ENCODE results near the gene EMX1.

The EMX1 gene

DNA sequence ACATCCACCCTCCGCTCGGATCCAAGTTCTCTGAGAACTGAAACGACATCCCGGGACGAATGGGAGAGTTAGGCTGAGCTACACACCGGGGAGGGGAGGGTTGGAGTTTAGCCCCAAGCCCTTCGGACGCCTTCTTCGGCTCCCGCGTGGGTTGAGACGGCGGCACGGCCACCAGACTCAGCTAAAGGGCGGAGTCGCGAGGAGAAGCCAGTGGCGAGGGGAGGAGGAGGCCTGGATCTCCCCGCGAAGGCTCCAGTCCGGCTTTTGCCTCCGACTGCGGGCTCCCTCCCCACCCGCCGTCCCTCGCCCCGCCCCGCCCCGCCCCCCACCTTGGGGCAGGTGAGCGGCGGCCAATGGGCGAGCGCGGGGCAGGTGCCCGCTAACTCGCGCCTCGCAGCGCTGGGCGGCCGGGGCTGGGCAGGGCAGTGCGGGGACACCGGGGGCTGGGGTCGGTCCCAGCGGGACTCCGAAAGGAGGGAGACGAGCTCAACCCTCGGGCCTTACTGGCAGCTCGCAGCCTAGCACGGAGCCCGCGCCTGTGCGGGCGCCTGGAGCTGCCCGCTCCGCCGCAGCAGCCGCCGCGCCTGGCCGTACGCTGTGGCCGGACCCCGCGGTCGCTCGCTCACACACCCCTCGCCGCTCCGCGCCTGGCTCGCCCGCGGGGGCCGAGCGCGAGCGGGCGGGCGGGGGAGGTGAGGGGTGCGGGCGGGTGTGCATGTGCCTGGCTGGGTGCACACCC, at the start of gene EMX1:
Gene EMX1, plus strand, starts transcription at position 382 of the 739 bp plus-strand sequence. Its CDS starts 334 bp downstream, at position 716.
- DNase-seq, result peak; percentile 95

DNA sequence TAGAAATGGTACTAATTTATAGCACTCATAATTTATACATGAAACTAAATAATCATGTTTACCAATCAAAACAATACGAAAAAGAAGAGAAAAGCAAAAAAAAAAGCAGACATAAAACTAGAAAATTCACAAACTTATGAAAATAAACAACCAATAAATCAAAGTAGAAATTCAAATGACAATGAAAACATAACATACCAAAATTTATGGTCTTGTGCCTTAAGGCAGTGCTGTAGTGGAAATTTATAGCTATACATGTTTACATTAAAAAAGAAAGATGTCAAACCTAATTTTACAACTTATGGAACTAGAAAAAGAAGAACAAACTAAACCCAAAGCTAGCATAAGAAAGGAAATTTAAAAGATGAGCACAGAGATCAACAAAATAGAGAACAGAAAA, 46.3 kb upstream of the EMX1 start:
- no peak for DNase-seq

DNA sequence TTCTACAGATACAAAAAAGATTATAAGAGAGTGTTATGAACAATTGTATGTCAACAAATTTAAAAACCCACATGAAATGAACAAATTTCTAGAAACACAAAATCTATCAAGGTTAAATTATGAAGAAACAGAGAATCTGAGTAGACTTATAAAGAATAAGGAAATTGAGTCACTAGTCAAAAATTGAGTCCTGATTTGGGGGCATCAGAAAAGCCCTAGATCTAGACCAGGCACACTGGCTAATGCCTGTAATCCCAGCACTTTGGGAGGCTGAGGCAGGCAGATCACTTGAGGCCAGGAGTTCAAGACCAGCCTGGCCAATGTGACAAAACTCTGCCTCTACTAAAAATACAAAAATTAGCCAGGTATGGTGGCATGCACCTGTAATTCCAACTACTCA, 45.4 kb upstream of the EMX1 start:
- no peak for DNase-seq

DNA sequence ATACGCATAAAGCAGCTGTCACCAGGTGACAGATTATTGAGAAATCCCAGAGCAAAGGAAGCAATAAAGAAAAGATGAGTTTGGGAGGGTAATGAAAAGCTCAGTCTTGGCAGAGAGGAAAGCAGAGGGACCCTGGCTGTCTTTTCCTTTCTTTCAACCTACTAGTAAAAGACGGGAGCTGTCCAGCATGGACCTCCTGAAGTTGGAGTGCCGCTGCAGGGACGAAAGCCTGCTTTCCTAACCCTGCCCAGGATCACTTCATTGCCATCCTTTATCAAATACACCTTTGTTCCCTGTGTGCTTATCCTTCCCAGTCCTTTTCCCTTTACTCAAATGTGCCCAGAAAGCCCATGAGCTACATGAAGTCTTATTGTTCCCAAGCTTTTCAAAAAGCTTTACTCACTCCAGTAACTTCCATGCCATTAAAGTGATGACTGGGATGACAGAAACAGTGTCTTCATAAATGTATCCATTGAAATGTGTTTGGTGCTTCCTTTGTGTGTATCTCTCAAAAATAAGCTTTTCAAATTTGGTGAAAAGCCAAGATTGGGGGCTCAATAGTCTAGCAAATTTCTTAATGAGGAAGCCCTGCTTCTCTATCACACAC, 33.9 kb upstream of the EMX1 start:
- DNase-seq, result peak; percentile 13

DNA sequence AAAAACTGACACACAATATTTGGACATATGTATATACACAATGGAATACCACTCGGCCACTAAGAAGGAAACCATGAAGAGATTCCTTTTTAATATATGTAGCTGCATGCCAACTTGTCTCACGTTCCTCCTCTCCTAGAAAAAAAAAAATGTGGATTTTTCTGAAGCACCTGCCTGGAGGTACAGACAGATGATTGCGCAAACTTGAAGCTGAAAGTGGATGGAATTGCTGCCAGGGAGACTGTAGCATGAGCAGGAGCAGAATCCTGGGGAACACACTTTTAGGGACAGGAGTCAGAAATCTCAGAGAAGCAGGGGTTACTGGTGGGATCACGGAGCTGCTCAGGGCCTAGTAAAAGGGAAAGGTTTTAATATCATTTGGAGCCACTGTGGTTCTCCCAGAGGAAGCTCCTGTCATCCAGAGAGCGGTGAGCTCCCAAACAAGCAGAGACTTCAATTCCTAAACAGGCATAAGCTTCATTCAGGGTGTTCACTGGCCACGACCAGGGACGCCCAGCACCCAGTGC, 30.8 kb upstream of the EMX1 start:
- DNase-seq, result peak; percentile 66

DNA sequence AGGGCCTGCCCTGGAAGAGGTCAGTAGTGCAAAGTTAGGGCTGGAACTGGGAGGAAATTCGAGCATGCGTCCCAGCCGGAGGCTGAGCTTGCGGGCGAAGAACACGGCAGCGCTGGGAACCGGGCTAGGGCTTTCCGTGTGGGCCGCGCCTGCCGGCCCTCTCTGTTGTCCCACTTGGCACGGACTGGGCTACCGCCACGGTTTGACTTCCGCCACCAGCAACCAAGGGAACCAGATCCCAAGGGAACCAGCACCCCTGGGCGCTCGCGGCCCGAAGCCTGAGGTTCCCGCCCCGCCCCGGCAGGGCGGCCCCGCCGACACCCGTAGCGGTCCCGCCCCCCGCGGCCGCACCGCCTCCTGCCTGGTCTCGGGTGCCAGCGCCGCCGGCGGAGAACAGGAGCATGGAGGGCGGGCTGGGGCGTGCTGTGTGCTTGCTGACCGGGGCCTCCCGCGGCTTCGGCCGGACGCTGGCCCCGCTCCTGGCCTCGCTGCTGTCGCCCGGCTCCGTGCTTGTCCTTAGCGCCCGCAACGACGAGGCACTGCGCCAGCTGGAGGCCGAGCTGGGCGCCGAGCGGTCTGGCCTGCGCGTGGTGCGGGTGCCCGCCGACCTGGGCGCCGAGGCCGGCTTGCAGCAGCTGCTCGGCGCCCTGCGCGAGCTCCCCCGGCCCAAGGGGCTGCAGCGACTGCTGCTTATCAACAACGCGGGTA, 30.1 kb upstream of the EMX1 start, which contains the start of gene SPR:
Gene SPR, plus strand, starts transcription at position 377 of the 708 bp plus-strand sequence. Its CDS starts 25 bp downstream, at position 402.
- DNase-seq, result peak; percentile 94

DNA sequence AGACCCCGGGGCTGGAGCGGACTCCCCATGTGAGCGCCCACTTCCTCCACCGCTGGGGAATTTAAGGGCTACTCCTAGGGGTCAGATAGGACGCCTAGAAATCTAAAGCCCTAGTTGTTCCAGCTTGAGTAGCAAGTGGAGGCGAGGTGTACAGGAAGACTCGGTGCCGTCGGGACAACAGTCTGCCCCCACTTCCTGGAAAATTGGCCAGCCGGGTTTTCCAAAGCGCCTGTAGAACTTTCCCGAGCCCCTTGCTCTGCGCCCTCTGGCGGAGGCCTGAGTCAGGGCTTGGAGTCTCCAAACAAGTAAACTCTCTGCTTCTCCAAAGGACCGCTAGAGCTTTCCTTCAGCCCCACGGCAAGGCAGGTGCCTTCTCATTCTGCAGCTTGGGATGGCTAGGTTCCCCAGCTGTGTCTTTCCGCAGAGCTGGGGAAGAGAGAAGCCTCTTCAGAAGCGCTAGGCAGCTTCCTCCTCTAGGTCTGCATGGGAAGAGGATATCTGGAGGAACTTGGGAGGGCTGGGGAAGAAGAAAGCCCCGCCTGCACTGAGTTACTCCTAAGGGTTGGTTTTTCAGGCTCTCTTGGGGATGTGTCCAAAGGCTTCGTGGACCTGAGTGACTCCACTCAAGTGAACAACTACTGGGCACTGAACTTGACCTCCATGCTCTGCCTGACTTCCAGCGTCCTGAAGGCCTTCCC, 29.4 kb upstream of the EMX1 start:
- DNase-seq, result peak; percentile 95

DNA sequence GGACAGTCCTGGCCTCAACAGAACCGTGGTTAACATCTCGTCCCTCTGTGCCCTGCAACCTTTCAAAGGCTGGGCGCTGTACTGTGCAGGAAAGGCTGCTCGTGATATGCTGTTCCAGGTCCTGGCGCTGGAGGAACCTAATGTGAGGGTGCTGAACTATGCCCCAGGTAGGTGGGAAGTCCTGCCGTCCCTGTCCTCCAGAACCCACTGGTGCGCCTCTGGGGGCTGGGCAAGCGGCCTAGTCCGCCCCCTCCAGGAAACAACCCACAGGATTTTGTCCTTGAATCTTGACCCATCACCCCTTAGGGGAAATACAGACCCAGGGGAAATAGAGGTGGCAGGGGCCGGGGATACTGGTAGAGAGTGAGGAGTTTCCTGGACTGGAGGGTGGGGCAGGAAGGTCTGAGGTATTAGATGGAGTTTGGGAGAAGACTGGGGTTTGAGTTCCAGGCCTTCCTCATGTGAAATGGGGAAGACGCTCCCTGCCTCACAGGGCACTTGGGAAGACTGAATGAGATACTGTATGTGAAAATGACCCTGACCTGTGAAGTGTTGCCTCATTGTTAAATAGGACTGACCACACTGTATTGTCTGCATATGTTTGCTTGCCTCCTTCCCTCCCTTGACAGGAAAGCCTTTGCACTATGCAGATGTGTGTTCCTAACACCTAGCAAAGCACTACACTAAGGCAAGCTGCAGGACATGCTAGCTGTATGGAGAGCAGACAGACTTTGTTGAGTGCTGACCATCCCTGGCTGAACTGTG, 28.7 kb upstream of the EMX1 start:
- DNase-seq, result peak; percentile 15

DNA sequence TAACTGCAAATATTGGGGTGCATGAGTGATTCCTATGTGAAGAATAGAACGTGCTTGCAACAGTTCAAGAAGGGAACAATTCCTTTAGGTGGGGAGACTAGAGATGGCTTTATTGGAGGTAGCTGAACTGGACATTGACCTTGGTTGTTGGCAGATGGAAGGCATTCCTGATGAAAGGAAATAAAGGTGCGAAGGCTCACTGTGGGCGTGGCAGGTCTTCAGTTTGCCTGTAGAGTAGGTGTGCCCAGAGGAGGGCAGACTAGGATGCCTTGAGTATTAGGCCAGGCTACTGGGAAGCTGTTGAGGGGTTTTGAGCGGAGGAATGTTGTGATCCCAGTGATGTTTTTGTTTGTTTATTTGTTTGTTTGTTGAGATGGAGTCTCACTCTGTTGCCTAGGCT, 27.3 kb upstream of the EMX1 start:
- no peak for DNase-seq

DNA sequence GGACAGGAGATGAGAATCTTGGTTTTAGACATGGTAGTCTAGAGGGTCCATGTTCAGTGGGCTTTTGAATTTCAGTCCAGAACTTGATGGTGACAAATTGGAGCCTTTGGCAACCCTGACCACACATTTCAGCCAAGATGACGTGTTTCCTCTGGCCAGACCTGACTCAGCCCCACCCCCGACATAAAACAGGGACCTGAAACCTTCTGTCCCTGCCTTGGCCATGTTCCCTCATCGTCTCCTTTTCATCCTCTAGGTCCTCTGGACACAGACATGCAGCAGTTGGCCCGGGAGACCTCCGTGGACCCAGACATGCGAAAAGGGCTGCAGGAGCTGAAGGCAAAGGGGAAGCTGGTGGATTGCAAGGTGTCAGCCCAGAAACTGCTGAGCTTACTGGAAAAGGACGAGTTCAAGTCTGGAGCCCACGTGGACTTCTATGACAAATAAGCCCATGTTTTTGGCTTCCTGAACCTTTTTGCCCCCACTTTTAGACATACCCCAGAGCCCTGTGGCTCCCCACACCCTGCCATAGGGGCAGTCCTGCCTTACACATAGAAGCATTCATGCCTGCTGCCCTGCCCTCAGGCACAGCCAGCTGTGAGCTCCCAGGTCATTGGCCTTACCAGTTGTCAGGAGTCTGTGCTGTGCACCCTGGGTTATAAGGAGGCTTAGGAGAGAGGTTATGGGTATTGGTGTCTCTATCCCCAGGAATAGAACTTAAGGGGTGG, 26.1 kb upstream of the EMX1 start:
- no peak for DNase-seq

DNA sequence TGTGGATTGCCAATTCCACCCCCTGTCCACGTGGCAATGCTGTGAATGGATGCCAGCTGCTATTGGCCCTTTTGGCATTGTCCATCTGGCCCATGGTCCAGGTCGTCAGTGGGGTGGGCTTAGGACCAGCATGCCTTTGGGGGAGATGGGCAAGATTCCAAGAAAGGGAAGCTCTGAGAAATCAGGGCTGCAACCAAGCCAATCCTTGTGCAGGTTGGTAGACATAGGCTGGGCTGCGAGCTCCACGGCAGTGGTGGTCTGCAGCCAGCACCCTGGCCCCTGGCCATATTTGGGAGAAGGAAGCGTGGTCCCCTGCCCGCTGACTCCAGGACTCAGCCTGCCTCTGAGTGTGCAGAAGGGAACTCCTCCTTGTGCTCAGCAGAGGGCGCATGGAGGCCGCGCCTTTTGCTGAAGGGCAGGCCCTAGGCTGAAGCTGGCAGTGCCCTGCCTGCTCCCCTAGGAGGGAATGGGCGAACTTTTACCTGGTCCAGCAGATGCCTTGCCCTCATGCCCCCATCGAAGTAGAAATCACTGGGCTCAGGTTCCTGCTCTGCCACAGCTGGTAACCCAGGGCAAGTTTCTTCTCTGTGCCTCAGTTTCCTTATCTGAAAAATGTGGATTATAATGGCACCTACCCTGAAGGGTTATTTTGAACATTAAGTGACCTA, 24.7 kb upstream of the EMX1 start:
- peak; percentile 90 for DNase-seq

DNA sequence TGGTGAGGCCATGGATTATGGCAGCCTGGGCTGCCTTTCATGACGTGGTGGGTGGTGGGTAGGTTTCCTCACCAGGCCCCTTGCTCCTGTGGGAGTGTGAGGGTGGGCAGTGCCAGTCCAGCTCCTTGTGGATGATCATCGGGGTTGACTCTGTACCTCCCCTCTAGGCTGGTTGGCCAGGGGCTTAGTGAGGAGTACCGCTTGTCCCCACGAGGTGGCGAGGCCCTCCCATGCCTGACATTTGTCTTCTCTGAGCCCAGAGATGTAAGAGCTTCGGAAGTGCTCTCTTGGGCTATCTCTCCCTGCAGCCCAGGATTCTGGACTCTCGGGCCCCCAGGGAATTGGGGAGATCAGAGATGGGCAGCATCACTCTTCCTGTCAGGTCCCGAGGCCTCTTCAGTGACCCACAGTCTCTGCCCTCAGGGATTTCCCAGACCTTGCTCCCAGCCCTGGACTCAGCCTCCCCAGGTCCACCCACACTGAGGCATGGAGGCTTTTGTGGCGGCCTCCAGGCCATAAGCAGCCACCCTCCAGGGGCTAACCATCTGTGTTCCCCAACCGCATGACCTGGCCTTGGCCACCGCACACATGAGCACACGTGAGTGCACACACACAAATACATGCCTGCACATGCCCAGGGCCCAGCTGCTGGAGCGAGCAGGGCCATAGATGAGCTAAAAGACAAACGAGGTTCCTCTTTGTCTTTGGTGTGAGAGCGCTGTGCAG, 23.6 kb upstream of the EMX1 start:
- peak; percentile 82 for DNase-seq

DNA sequence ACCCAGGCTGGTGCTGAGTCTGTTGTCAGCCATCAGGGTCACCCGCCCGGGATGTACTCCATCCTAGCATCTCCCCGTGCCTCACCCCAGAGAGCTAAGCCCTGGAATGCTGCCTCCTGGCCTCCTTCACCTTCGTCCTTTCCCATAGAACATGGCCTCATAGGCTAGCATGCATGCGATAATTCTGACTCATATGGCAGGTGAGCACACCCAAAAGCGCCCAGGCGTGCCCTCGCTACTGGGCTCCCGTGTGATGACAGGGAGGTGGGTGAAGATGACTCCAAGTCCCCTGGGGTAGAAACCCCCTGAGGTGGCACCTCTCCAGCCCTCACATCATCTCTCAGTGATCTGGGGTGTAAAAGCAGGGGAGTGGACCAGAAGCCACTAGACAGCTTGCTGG, 22.8 kb upstream of the EMX1 start:
- DNase-seq, result peak; percentile 20

DNA sequence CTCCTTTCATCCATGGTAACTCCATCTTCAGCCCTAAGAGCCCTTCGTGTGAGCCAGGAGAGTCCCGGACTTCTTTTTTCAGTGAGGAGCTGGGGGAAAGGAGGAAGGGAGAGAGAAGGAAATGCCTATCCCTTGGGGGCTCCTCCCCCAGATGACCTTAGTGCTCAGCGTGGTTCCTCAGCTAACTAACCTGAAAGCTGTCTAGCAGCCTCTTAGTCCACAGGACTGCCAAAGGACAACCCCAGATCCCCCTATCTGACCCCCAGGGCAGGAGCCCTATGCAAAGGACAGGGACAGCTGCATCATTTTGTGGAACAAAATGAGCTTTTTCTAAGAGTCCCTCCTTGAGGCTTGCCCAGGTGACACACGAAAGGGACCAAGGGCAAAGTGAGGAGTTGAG, 22.2 kb upstream of the EMX1 start:
- DNase-seq, result no peak

DNA sequence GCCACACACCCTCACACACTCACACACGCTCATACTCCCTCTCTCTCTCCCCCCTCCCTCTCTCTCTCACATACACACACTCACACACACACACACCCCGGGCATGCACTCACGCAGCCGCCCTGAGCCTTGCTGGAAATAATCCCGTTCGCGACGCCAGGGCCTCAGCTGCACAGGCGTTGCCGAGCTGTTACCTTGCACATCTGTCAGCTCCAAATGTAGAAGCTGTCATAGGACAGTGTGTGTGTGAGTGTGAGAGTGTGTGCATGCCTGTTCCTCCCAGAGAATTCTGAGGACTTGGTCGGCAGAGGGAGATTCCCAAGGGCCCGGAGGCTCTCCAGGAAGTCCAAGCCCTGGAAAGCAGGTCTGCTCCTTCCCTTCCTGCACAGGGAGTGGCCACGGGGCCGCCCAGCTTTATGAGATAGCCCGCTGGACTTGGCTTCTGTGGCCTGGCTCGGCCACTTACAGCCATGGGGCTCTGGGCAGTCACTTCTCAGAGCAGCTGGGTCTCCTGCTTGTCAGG, 21.5 kb upstream of the EMX1 start:
- DNase-seq, result peak; percentile 66

DNA sequence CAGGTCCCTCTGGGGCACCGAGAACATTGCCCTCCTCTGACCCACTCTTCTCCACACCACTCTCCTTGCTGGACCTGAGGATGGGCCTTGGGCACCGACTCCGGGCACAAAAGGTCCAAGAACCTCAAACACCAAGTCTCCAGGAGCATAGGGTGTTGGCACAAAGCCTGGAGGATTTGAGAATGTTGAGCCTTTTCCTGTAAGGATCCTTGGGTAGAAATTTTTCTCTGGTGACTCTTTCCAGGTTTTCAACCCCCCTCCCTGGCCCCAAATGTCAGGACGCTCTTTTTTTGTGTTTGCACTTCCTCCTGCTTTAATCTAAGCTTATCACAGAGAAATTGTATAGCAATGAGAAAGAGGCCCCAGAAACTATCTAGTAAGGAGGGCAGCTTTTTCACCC, 20.9 kb upstream of the EMX1 start:
- DNase-seq, result no peak

DNA sequence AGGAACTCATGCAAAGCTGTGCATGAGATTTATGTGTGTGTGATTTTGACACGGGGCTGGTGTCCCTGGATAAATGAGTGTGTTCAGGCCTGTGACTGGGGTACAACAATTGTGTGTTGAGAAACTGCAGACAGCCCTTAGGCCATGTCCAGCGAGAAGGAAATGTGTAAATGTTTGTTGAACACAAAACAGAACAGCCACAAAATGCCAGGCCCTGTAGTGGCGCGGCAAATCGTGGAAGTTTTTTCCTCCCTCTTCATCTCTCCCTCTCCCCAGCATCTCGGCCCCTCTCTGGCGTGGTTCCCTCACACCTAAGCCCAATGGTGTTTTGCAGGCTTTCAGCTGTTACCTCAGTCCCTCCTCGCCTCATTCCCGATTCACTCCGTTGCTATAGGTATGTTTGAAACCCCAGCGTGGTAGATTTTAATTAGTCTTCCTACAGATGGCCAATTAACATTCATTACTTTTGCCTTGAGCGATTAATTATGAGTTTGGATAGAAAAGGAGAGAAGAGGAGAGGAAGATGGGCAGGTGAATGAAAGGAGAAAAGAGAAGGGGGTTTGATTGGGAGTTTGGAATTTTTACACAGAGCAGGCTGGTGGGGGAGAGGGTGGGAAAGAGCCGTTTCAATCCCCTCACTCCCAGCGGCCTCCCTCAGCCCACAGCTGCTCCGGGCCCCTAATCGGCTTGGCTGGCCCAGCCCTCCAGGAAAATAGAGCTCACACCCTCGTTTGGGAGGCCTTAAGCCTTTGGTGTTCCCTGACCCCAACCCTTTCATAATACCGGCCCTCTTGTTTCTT, 19.3 kb upstream of the EMX1 start:
- DNase-seq, result no peak

DNA sequence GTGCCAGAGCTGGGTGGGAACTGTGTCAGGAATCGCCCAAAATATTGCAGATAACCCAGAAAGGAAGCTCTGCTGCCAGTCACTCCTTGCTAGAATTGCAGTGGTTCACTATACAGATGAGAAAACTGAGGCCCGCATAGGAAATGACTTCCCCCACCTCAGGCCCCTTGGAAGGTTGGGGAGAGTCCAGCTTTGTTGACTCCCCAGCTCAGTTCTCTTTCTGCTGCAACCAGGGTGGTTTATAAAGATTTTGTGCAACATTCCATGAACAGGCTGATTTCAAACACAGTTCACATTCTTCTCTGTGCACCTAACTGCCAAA, 18.8 kb upstream of the EMX1 start:
- DNase-seq, result no peak

DNA sequence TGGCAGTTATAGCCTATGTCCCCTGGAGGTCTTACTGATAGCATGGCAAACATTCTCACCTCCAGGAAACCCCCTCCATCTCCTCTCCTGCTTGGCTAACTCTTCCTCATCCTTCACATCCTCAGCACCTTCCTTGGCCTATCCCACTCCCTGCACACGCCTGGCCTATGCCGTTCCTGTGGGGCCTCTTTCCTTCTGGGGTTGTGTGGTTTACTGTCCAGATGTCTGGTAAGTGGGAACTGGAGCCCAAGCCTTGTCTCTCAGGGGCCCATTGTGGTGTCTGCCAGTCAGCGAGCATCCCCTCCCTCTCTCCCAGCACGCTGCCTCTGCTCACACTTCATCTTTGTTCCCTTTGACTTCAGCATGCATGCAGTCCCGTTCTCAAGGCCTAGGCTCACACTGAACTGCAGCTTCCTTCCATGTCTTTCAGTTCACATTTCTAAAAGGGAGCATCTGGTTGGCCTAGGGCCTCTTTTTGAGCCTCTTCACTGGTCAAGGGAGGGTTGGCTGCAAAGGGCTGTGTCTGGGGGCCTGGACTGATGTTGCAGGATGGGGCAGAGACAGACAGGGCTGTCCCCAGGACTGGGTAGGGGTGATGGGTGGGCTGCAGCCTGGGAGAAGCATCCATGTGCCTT, 17.0 kb upstream of the EMX1 start:
- no peak for DNase-seq
